GM18858 (cell line): Measurements from ENCODE around the gene SERPINE2.
"Not testable (repeated sequence)": the region's sequence is repeated elsewhere in the genome, so short reads cannot be mapped to it uniquely, and the experiment has no call there.

Source experiments
- ATAC-seq: cut with Tn5 transposase; IDR thresholded peaks from one replicate; pipeline ENCODE4 v1.9.1; 2021; ENCODE audit not compliant: unreplicated experiment

The SERPINE2 gene

GRCh38 chr2:224016963-224017362 is 22.1 kb downstream of the SERPINE2 start:
- ATAC-seq = no peak

DNA sequence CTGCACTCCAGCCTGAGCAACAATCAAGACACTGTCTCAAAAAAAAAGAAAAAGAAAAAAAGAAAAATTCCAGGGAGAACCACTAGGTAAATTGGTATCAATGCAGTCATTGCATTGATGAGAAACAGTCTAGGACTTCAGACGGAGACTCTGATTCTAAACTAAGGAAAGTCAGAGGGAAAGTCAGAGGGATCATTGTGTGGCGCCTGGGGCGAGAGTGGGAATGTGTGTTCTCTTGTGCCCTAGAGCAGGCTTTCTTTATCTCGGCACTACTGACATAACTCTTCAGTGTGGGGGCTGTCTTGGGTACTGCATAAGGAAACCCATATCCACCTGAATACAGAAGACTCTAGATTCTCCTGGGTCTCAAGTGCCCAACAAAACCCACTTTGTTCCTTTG is 24.8 kb downstream of the SERPINE2 start:
- ATAC-seq = no peak

GRCh38 chr2:224011837-224012236 is 27.2 kb downstream of the SERPINE2 start:
- ATAC-seq = no peak

DNA sequence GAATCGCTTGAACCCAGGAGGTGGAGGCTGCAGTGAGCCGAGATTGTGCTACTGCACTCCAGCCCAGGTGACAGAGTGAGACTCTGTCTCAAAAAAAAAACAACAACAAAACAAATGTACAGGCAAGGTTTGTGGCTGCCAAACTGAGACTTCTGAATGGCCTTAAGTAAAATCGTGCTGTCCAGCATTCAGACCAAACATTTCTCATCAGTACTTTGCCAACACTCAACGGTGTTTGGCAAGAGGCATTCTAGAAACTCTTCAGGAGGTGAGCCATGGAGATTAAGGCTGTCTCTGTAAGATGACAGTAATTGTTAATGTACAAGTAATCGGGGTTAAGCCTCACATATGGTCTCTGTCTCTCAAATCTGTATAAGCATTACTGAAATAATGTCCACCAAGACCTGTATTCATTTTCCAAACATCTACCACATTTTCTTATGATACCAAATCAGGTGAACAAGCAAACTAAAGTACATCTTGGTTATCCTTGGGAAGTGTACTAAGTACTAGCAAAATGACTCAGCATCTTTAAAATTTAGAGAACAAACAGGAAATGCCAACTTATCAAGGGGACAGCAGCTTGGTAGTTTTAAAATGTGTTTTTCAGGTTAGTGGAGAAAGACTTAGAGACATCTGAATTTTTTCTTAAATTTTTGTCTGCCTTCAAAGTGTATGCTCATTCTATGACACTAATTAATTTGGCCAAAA is 29.3 kb downstream of the SERPINE2 start:
- ATAC-seq = no peak

DNA sequence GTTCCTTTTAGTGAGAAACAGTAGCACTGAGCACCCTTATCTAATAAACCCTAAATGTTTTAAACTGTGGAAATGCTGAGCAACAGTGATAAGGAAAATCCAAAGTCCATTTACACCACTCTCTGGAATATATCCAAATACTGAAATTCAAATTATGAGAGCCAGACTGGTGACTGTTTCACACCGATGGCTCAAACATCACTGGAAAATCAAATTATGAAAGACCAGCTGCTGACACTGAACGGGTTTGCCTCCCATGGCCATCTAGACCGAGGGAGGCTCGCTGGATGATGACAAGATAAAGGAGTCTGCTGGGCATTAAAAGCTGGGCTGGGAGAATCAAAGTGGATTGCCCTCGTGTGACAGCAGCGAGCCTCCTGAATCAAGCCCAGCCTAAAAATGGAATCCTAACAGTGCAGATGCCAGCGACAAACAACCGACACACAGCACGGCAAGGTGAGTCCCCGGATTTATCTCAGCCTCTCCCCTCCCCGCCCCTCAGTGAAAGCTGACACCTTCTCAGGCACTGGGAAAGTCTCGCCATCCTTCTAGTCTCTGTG is 30.3 kb downstream of the SERPINE2 start:
- ATAC-seq = no peak

DNA sequence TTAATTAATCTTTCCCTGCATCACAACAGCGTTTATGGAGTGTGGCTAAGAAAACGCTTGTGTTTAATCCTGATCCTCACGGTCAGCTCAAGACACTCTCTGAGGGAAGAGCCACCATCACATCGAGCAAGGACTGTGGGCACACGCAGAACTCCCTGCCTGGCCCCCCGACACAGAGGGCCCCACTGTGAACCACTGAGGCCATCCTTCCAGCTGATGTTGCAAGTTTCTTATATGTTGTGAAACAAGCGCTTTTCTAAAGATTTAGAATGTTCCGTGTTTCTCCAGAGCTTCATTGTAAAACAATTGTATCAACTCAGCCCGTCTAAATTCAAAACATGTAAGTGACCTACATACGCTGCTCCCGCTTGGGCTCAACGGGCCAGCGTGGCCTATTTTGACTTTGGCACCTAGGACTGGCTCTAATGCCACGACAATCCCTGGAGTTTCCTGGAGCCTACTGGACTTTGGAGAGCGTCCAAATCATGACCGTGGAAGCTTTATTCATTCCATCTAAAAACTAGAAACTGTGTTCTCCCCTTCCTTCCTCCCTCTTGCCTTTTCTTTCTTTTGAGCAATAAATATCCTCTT is 34.9 kb downstream of the SERPINE2 start:
- no peak for ATAC-seq

GRCh38 chr2:224000662-224001061 is 38.4 kb downstream of the SERPINE2 start:
- not testable (repeated sequence) for ATAC-seq

- ATAC-seq = no peak
Measured at GRCh38 chr2:223999862-224000261, 39.2 kb downstream of the SERPINE2 start.

GRCh38 chr2:223998948-223999347 is 40.1 kb downstream of the SERPINE2 start:
- no peak for ATAC-seq

GRCh38 chr2:223997938-223998337 is 41.1 kb downstream of the SERPINE2 start:
- no peak for ATAC-seq

GRCh38 chr2:223996391-223996790 is 42.7 kb downstream of the SERPINE2 start:
- no peak for ATAC-seq

GRCh38 chr2:223995569-223995968 is 43.5 kb downstream of the SERPINE2 start:
- no peak for ATAC-seq

- no peak for ATAC-seq
Measured at GRCh38 chr2:223994562-223995162, 44.4 kb downstream of the SERPINE2 start.

- peak; percentile 80 for ATAC-seq
Measured at GRCh38 chr2:223993634-223994232, 45.4 kb downstream of the SERPINE2 start.

GRCh38 chr2:223991611-223992010 is 47.5 kb downstream of the SERPINE2 start:
- no peak for ATAC-seq

DNA sequence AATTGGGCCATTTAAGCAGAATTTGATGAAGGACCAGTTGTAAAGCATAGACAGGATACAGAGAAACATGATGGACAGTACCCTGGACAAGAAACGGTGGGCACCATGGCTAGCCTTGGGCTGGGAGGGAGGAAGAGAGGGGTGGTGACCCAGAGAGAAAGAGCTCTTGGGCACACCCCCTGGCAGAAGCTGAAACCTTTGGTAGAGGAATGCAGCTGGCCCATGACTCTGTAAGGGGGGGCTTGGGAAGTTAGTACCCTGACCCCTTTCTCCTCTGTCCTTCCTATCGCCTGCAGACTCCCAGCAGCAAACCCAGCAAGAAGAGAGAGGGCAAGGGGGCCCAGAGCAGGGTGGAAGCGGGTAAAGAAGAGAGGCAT is 49.2 kb downstream of the SERPINE2 start:
- ATAC-seq = no peak

- ATAC-seq = no peak
Measured at GRCh38 chr2:223989206-223989855, 49.8 kb downstream of the SERPINE2 start.

GRCh38 chr2:223981241-223981640 is 57.8 kb downstream of the SERPINE2 start:
- ATAC-seq = no peak

DNA sequence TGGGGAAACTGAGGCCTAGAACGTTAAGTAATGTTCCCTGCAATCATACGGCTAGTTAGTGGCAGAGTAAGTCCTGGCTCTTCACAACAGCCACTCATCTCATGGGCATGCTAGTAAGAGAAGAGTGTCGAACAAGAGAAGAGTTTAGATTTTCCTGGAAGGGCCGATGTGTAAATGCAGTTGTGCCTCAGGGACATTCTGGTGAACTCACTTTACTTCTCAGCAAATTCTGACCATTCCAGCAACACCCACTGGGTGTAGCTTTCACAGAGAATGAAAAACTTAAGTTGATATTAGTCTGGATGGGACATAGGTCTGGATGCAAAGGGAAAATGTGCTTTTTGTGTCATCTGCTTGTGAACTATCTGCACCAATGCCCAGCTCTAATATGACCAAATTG is 58.3 kb downstream of the SERPINE2 start:
- no peak for ATAC-seq

DNA sequence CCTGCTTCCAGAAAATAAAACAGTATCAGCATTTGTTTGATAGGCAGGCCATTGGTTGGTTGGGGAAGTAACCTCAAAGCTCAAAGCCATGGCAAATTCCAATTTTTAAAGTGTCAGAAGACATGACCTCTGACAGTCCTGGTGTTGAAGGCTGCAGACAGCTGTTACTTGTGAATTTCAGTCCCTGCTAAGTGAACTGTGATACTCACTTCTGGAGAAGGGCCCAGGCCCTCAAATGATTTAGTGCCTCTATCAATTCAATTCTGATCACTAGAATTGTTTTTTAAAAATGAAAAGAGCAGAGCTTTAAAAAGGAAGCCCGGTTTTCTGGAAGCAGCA is 58.7 kb downstream of the SERPINE2 start:
- no peak for ATAC-seq

GRCh38 chr2:223979730-223980396 is 59.2 kb downstream of the SERPINE2 start:
- no peak for ATAC-seq
